ENCODE results near the gene SERPINB6.
"Not testable (repeated sequence)": the region's sequence is repeated elsewhere in the genome, so short reads cannot be mapped to it uniquely, and the experiment has no call there.

- TF ChIP-seq CTCF (conservative IDR thresholded peaks at IDR 0.05; ENCODE audit: low read length), result peak; percentile 78
- TF ChIP-seq EZH2phosphoT487 (IDR thresholded peaks at IDR 0.05; ENCODE audit: borderline replicate concordance, low read depth, low read length), result not testable (repeated sequence)
Measured at GRCh38 chr6:2998249-2998997, 27.1 kb upstream of the SERPINB6 start.

All from OCI-LY7 (cell line).